ENCODE measurements around the gene SLC38A10. TPM values are rescaled to one million over a fixed set of nuclear protein-coding genes. Genes with fewer than 3 reads are reported as not detected.

The SLC38A10 gene
- total RNA-seq, 1 experiment from 2014 or later, result 109 TPM

- RAD21 ChIA-PET (ENCODE audit: low non-redundant PET in 1 of 2, low total read pairs in 2 of 2, uncharacterized antibody in 2 of 2, unreplicated experiment in 2 of 2), result interaction anchor here (0.6 to 1.6 kb wide), 12 partner anchors 17 to 263 kb away, joined by 3 to 10 read pairs (median 5); partner anchors contain the start of gene BAHCC1 (in 2 of the 2)
- H3K4me1 ChIP-seq (ENCODE audit: control insufficient read depth in 1 of 2, insufficient read depth in 2 of 2, low read length in 2 of 2), result peaks cover 12 to 35% of the 10 kb centered on the region in 2 experiments; a peak in 3 of 4 replicates
- CTCF ChIA-PET, result interaction anchor here (0.6 to 1.8 kb wide), 17 partner anchors 16 to 215 kb away, joined by 3 to 21 read pairs (median 4); partner anchors contain the start of genes BAHCC1 and CEP131
- no peak overlapping the region for H2AFZ ChIP-seq (ENCODE audit: low read depth, low read length, poor library complexity, severe bottlenecking)
- POLR2A ChIA-PET, result interaction anchor here (0.9 to 1.5 kb wide), 7 partner anchors 58 to 193 kb away, joined by 3 to 12 read pairs (median 4); partner anchors contain the start of gene BAHCC1
- TF ChIP-seq CEBPB (IDR thresholded peaks at IDR 0.05; ENCODE audit: low read depth), result no peak
- no peak for TF ChIP-seq EGR1 (IDR thresholded peaks at IDR 0.05; ENCODE audit: low read depth)
- TF ChIP-seq JUND (IDR thresholded peaks at IDR 0.05), result no peak
- TF ChIP-seq SIN3A (IDR thresholded peaks at IDR 0.05; ENCODE audit: low read depth), result no peak
- peak; percentile 84 to 97 (median 95) for TF ChIP-seq CTCF (IDR thresholded peaks at IDR 0.05 in 2 of 3, conservative IDR thresholded peaks at IDR 0.05 in 1 of 3; ENCODE audit: borderline replicate concordance in 1 of 3, insufficient read depth in 1 of 3, low read depth in 2 of 3, low read length in 2 of 3)
- TF ChIP-seq SRF (IDR thresholded peaks at IDR 0.05; ENCODE audit: low read depth), result no peak
- TF ChIP-seq POLR2AphosphoS5 (IDR thresholded peaks at IDR 0.05; ENCODE audit: low read depth, low read length), result peak; percentile 49
- TF ChIP-seq ELF1 (IDR thresholded peaks at IDR 0.05; ENCODE audit: borderline replicate concordance, low read depth), result no peak
- peak; percentile 91 for TF ChIP-seq RAD21 (IDR thresholded peaks at IDR 0.05; ENCODE audit: low read depth)
- no peak for TF ChIP-seq POLR2A (IDR thresholded peaks at IDR 0.05; ENCODE audit: borderline replicate concordance, extremely low read depth, insufficient read depth, insufficient read length)
- TF ChIP-seq CBX3 (IDR thresholded peaks at IDR 0.05; ENCODE audit: low read depth), result no peak
- no peak for TF ChIP-seq ZBTB33 (IDR thresholded peaks at IDR 0.05; ENCODE audit: extremely low read depth, insufficient replicate concordance, low read length)
- TF ChIP-seq ZFX (IDR thresholded peaks at IDR 0.05), result no peak
- no peak for TF ChIP-seq REST (IDR thresholded peaks at IDR 0.05; ENCODE audit: low read depth)
- H3K4me3 ChIP-seq (replicated peaks in 1 of 2; ENCODE audit: low read depth in 1 of 2, low read length in 2 of 2), result no peak overlapping the region
- H3K79me2 ChIP-seq (ENCODE audit: insufficient read depth, low read length), result peaks cover 72% of the 10 kb centered on the region
- no peak overlapping the region for H3K9ac ChIP-seq (ENCODE audit: low read length)
- peaks cover 24 to 25% of the 10 kb centered on the region in 2 experiments; a peak in 3 of 4 replicates for H3K36me3 ChIP-seq (ENCODE audit: control insufficient read depth in 1 of 2, insufficient read depth in 2 of 2, low read length in 2 of 2)
- H4K20me1 ChIP-seq (ENCODE audit: insufficient read depth), result peaks cover 3% of the 10 kb centered on the region; the same call in 1 of the 2 replicates
- H3K9me3 ChIP-seq (ENCODE audit: control insufficient read depth in 1 of 2, insufficient read depth in 1 of 2, low read depth in 1 of 2, low read length in 2 of 2), result no peaks in the 10 kb centered on the region
- ATAC-seq, result peak; percentile 67
- no peaks in the 10 kb centered on the region for H3K27me3 ChIP-seq (ENCODE audit: insufficient read depth, low read length)
- intact Hi-C loops (cut with micrococcal nuclease), result loop anchor here (5.0 kb wide), 1 partner anchor 181 kb away; no protein-coding TSS in a partner anchor
- DNase-seq (ENCODE audit: low read depth, low spot score), result peak; percentile 65
- H3K27ac ChIP-seq (ENCODE audit: low read depth, low read length), result no peak overlapping the region
- H3K4me2 ChIP-seq (ENCODE audit: low read length), result peak overlapping the region; percentile 26; the same call in 1 of the 2 replicates
- no TSS peak for BruUV-seq (replicated peaks)
- H3K9me2 ChIP-seq (ENCODE audit: insufficient read depth), result no peaks in the 10 kb centered on the region
Observed at GRCh38 chr17:81291662-81292061, 3.4 kb downstream of the SLC38A10 start.
